Measurements from ENCODE around the gene CRELD2.

DNA sequence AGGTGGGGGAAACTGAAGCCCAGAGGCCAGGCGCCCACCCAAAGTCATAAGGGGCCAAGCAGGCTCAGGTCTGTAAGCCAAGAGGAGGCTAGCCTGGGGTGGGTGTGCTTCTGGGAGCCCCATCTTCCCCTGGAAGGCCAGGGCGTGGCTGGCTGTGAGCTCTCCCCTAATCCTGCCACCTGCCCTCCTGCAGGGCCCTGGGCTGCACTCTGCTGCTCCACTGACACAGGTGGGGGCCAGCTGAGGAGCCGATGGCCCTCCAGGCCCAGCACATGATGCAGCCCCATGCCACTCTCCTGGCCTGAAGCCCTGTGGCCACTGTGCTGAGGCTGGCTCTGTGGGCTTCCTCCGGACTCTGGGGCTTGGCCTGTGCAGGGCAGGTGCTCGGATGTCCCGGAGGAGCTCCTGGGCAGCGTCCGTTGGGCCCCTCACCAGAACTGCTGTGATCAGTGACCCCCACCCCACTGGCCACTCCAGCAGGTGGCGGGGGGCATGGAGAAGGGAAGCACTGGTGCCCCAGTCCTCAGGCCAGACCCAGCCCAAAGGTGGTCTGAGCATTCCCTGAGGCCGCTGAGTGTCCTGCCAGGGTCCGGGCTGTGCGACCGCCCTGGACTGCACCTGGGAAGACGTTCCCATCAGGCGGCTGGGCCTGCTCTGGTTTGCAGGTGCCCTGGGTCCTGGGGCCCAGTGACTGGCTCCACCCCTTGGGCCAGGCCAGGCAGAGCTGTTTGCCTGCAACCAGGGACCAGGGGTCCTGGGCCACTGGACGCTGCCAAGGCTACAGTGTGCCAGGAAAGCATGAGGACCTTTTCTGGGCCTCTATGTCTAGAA, 50.6 kb downstream of the CRELD2 start:
- TF ChIP-seq TAF1 (IDR thresholded peaks at IDR 0.05; ENCODE audit: borderline replicate concordance, insufficient read depth, low read length) = no peak
- TF ChIP-seq POLR2AphosphoS5 (IDR thresholded peaks at IDR 0.05; ENCODE audit: low read depth, low read length) = no peak

Data from PFSK-1 (cell line).